Nucleus accumbens (tissue), 56 donors: ENCODE measurements around the gene EXOSC1.
"Not testable (repeated sequence)": the region's sequence is repeated elsewhere in the genome, so short reads cannot be mapped to it uniquely, and the experiment has no call there.

Experiments
- DNase-seq, 56 donors: peaks; one replicate each; lab custom pipeline; 2025; lab: John Stamatoyannopoulos, UW

The EXOSC1 gene

GRCh38 chr10:97445722-97446639, at the start of gene EXOSC1, which contains the start of gene ZDHHC16:
Gene EXOSC1 (minus strand): TSS chr10:97446006. CDS start chr10:97445985, 21 bp downstream.
Gene ZDHHC16 (plus strand): TSS chr10:97446175. CDS start chr10:97451676, 5,501 bp downstream.
- peak; percentile 44 to 98 (median 92) for DNase-seq

- no peak for DNase-seq
Observed at GRCh38 chr10:97494863-97495506, 49.2 kb upstream of the EXOSC1 start.

GRCh38 chr10:97494151-97494550, 48.3 kb upstream of the EXOSC1 start:
- peak in 28 of 56 donors; percentile 11 to 60 (median 30) for DNase-seq

- peak in 40 of 56 donors; percentile 7 to 67 (median 39) for DNase-seq
Observed at GRCh38 chr10:97490592-97490991, 44.8 kb upstream of the EXOSC1 start.

- no peak for DNase-seq
Observed at GRCh38 chr10:97485647-97486281, 40.0 kb upstream of the EXOSC1 start.

- DNase-seq, result no peak
Observed at GRCh38 chr10:97483921-97484320, 38.1 kb upstream of the EXOSC1 start.

- no peak for DNase-seq
Observed at GRCh38 chr10:97483506-97483905, 37.7 kb upstream of the EXOSC1 start.

- no peak for DNase-seq
Observed at GRCh38 chr10:97482381-97482780, 36.6 kb upstream of the EXOSC1 start.

GRCh38 chr10:97481071-97481470, 35.3 kb upstream of the EXOSC1 start:
- DNase-seq, result no peak

- peak in 3 of 56 donors; percentile 5 to 30 (median 9) for DNase-seq
Observed at GRCh38 chr10:97479939-97480338, 34.1 kb upstream of the EXOSC1 start.

- DNase-seq, result not testable (repeated sequence)
Observed at GRCh38 chr10:97479410-97479809, 33.6 kb upstream of the EXOSC1 start.

- no peak for DNase-seq
Observed at GRCh38 chr10:97475936-97476594, 30.3 kb upstream of the EXOSC1 start.

GRCh38 chr10:97474918-97475317, 29.1 kb upstream of the EXOSC1 start:
- DNase-seq, result no peak

GRCh38 chr10:97468781-97469180, 23.0 kb upstream of the EXOSC1 start:
- not testable (repeated sequence) for DNase-seq

- DNase-seq, result no peak
Observed at GRCh38 chr10:97468162-97468561, 22.4 kb upstream of the EXOSC1 start.

- DNase-seq, result no peak
Observed at GRCh38 chr10:97466755-97467154, 20.9 kb upstream of the EXOSC1 start.

- DNase-seq, result peak in 3 of 56 donors; percentile 19 to 32 (median 31)
Observed at GRCh38 chr10:97465982-97466381, 20.2 kb upstream of the EXOSC1 start.

- DNase-seq, result no peak
Observed at GRCh38 chr10:97464226-97464625, 18.4 kb upstream of the EXOSC1 start.

- peak in 25 of 56 donors; percentile 5 to 48 (median 16) for DNase-seq
Observed at GRCh38 chr10:97463363-97464132, 17.7 kb upstream of the EXOSC1 start.

GRCh38 chr10:97462309-97462708, 16.5 kb upstream of the EXOSC1 start:
- no peak for DNase-seq
